NCI-H128 (cell line): Measurements from ENCODE around the gene CACHD1.
"Not testable (repeated sequence)": the region's sequence is repeated elsewhere in the genome, so short reads cannot be mapped to it uniquely, and the experiment has no call there.

Experiments
- DNase-seq: peaks from one replicate; lab custom pipeline; 2025; ENCODE audit not compliant: unreplicated experiment; lab: John Stamatoyannopoulos, UW

CACHD1 gene

GRCh38 chr1:64581843-64582185, 111.9 kb downstream of the CACHD1 start:
- no peak for DNase-seq

DNA sequence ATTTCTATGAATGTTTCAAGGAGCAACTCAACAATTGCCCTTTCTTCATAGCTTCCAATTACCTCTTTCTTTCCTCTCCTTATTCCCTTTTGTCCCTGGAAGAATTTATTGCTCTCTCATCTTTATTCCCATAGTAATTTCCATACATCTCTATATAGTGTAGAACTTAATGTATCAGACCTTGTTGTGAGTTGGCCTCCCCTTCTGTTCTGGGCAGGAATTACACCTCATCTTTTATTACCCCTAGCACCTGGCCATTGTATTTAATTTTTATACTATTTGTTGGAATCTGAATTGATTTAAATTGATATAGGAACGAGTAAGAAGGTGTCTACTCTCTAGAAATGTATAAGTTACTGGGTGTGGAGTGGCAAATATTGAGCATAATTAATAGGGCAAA, 114.5 kb downstream of the CACHD1 start:
- DNase-seq, result no peak

DNA sequence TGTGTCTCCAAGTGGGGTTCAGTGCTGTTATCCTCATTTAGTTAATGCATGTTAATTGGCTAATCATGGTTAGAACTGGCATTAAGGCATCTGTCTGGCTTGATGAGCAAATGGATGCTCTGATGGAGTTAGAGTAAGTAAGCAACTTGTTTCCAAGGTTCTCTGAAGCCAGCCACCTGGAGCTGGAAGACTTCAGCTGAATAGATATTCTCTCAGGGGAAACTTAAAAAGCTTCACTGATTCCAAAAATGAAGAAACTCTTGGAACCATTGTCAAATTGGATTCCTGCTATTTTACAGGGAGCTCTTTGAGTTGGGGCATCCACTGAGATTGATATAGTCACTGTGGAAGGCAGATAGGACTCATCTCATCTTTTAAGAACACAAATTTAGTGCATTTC, 118.9 kb downstream of the CACHD1 start:
- DNase-seq, result no peak

- no peak for DNase-seq
Measured at GRCh38 chr1:64590316-64590715, 120.4 kb downstream of the CACHD1 start.

- DNase-seq, result no peak
Measured at GRCh38 chr1:64594446-64594845, 124.5 kb downstream of the CACHD1 start.

GRCh38 chr1:64595871-64596515, 126.1 kb downstream of the CACHD1 start:
- no peak for DNase-seq

GRCh38 chr1:64597113-64597512, 127.2 kb downstream of the CACHD1 start:
- no peak for DNase-seq

DNA sequence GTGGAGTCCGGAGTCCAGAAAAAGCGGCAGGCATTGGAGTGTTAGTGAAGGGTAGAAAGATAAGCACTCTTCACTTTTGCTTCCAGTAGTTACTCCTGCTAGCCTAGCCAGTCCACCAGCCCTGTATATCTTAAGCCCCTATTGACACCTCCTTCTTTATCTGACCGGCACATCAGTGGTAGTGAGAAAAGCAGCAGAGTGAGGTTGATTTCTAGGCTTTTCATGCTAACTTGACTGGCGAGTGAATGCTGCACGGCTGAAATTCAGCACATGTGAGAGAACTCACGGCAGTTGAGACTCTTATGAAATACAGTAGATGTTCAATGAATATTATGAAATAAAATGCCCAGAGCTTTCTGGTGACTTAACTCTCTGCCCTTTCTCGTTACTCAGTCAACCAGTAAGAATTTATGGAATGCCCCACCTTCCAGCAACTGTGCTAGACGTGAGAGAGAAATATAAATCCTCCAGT, 128.2 kb downstream of the CACHD1 start:
- DNase-seq, result no peak

- no peak for DNase-seq
Measured at GRCh38 chr1:64599242-64599641, 129.3 kb downstream of the CACHD1 start.

GRCh38 chr1:64601207-64601606, 131.3 kb downstream of the CACHD1 start:
- no peak for DNase-seq

GRCh38 chr1:64608005-64608650, 138.2 kb downstream of the CACHD1 start:
- no peak for DNase-seq

- no peak for DNase-seq
Measured at GRCh38 chr1:64608651-64609048, 138.7 kb downstream of the CACHD1 start.

DNA sequence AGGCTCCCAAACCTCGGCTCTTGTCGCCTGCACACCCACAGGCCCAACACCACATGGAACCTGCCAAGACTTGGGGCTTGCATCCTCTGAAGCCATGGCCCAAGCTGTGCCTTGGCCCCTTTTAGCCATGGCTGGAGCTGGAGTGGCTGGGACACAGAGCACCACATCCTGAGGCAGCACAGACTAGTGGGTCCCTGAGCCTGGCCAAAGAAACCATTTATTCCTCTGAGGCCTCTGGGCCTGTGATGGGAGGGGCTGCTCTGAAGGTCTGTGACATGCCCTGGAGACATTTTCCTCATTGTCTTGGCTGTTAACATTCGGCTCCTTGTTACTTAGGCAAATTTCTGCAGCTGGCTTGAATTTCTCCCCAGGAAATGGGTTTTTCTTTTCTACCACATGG, 141.0 kb downstream of the CACHD1 start:
- not testable (repeated sequence) for DNase-seq

- DNase-seq, result no peak
Measured at GRCh38 chr1:64616039-64616438, 146.1 kb downstream of the CACHD1 start.

- DNase-seq, result peak; percentile 55
Measured at GRCh38 chr1:64623750-64624191, 153.8 kb downstream of the CACHD1 start.

DNA sequence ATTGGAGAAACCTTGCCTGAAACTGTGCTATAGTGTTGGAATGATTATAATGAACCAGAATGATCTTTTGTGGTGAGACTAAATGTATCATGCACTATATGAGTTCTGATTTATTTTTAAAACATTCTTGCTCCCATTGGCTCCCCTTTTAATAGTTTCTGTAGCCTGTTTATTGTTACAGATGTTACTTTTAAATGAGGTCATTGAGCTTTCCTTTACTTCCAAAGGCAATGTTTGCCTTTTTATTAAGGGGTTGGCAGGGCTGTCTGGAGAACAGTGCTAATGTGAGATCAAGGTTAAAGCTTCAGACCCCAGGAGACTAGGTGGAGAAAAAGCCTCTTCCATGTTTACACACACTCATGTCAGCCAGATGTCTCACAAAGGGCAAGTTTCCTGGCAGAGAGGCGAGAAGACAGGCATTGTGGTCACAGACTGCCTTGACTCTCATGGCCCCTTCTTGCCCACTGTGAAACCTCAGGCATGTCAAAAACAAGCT, 154.3 kb downstream of the CACHD1 start:
- peak; percentile 42 for DNase-seq

DNA sequence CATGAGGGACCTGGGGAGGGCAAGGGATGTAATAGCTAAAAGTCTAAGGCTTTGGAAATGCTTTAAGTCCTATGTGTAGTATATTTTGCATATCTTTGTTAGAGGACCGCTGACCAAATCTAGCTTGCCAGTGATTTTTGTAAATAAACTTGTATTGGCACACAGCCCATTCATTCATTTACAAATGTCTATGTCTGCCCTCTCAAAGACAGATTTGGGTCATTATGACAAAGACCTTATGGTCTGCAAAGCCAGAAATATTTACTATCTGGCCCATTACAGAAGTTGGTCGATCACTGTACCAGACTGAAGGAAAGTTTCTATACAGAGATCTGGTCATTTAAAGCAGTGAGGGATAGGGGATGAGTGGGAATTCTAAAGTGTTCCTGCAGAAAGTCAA, 154.9 kb downstream of the CACHD1 start:
- DNase-seq, result no peak

GRCh38 chr1:64630611-64631010, 160.7 kb downstream of the CACHD1 start:
- no peak for DNase-seq

DNA sequence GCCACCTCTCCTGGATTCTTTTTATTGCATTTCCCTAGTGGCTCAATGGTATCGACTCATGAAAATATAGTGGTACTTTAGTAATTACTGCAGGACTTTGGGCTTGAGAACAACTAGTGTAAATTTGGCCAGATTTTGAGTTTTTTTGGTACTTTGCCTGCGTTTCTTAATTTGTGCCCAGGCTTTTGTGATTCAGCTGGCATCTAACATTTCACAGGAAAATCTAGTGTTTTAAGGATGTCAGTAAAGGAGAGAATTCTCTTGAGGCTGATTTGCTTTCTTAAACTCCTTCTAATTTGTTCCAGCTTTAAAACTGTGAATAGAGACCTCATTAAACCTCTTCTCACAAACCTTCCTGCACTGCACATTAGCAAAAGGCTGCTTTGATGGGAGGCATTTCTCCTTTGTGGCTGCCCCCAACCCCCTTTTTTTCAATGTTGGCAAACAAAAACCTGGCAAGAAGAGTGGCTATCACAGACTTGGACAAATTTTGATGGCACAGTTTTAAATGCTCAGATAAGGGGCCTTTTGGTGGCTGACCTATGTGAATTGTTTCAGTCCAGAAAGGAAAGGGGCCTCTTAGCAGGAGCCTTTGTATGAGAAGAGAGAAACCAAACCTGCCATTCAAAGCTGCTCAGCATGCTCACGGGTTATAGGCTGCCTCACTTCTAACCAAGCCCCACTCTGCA, 161.6 kb downstream of the CACHD1 start:
- DNase-seq, result no peak

DNA sequence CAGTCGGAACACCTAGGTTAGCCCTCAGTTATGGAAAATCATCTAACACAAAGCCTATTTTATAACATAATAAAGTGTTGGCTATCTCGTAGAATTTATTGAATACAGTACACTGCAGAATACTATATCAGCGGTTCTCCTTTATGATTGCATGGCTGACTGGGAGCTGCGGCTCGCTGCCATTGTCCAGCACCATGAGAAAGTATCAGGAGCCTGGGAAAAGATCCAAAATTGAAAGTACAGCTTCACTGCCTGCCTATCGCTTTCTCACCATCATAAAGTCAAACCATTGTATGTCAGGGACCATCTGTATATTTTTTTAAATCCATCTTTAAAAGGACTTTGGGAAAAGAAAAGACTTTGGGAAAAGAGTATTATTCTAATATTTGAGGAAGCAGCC, 163.0 kb downstream of the CACHD1 start:
- no peak for DNase-seq

GRCh38 chr1:64645735-64646134, 175.8 kb downstream of the CACHD1 start:
- DNase-seq, result no peak

DNA sequence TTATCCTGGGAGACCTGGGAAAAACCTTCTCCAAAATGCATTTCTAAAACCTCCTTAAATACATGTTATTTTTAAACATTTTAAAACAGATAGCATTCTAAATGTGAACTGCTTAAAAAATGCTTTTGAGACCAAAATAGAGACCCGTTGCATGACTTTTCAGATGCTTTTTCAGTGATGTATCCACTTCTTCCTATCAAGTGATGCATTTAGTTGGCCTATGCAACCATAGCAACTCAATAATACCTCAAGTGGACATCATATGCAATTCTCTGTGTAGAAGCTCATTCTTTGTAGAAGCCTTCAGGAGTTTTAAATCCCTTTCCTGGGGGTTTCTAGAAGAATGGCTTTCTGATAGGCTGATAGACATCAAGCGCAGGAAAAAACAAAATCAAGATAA, 180.5 kb downstream of the CACHD1 start:
- DNase-seq, result no peak
